Measurements from ENCODE around the gene LPIN3.

LPIN3 gene

DNA sequence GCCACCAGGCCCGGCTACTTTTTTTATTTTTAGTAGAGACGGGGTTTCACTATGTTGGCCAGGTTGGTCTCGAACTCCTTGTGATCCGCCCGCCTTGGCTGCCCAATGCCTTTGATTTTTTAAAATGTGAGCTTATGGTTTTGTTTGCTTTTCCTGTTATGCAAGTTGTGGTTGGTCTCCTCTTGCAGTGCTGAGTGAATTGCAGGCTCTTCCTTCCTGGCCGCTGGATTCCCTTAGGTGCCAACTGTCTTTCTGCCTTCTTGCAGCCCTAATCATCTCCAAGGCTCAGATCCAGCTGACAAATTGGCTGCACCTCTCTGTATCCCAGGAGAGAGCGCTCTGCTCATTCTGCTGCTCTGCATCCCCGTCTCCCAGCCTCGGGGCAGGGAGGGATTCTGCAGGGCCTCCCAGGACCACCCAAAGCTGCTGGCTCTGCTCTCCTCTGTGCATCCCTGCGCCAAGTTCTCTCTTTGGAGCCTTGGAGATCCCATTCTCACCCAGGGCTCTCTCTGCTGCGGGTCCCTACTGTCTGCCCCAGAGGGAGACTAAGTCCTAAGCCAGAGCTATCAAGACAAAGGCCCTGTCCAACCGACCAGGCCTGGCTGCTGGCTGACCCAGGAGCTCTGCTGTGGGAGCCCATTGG is 40.1 kb downstream of the LPIN3 start:
- no peak overlapping the region for H4K91ac ChIP-seq (ENCODE audit: low read depth, low read length)
- H3K27me3 ChIP-seq (ENCODE audit: insufficient read depth, low read length), result no peaks in the 10 kb centered on the region

DNA sequence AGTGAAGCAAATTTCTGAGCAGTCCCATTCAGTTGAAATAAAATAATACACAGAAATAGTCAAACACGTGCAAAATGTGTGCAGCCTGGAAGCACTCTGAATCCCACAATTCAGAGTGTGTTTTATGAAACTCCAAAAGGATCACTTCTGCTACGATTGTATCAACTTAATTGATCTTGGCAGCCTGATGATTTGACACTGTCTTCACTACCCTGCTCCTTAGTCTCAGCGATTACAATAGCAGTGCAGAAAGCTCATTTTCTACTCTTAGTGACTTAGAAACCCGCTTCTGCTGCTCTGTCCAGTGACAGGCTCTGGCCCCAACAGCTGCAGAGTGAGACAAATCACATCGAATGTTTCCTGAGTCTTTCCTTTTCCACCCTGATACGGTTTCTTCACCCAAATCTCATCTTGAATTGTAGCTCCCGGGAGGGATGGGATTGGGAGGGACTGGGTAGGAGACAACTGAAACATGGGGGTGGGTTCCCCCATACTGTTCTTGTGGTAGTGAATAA is 42.2 kb downstream of the LPIN3 start:
- no peak overlapping the region for H2BK5ac ChIP-seq (ENCODE audit: low read depth, low read length, poor library complexity)
- no CpG with 5 or more reads among the region's 7 CpGs for WGBS (ENCODE audit: extremely low coverage, insufficient coverage, insufficient read length)
- no peaks in the 10 kb centered on the region for H3K27me3 ChIP-seq (ENCODE audit: insufficient read depth, low read length)
- no peaks in the 10 kb centered on the region for H3K4me1 ChIP-seq (ENCODE audit: control insufficient read depth in 1 of 2, insufficient read depth in 2 of 2, low read length in 2 of 2)
- H3K79me1 ChIP-seq (ENCODE audit: low read length), result no peaks in the 10 kb centered on the region
- H2AK5ac ChIP-seq (ENCODE audit: low read length), result no peak overlapping the region
- H2AFZ ChIP-seq (ENCODE audit: insufficient read depth, low read length, poor library complexity), result no peak overlapping the region
- H3K4me3 ChIP-seq (ENCODE audit: low read depth, low read length), result no peak overlapping the region
- no peaks in the 10 kb centered on the region for H3K79me2 ChIP-seq (ENCODE audit: control insufficient read depth, insufficient read depth, low read length, poor library complexity)
- no peak overlapping the region for H3K23ac ChIP-seq (ENCODE audit: low read length)
- no peak overlapping the region for H3K18ac ChIP-seq (ENCODE audit: low read length)
- H2BK12ac ChIP-seq (ENCODE audit: low read length), result no peak overlapping the region
- no peak overlapping the region for H4K8ac ChIP-seq (ENCODE audit: low read depth, low read length)
- H3K36me3 ChIP-seq (ENCODE audit: control insufficient read depth in 1 of 2, insufficient read depth in 2 of 2, low read length in 2 of 2), result no peaks in the 10 kb centered on the region
- H3K9me3 ChIP-seq (ENCODE audit: insufficient read depth, low read depth, low read length), result no peaks in the 10 kb centered on the region
- no peak for DNase-seq
- no peak overlapping the region for H3K9ac ChIP-seq (ENCODE audit: low read length)
- no peak overlapping the region for H3K14ac ChIP-seq (ENCODE audit: low read length)
- H3K27ac ChIP-seq (ENCODE audit: low read depth, low read length), result no peak overlapping the region
- H4K12ac ChIP-seq (ENCODE audit: low read depth, low read length), result no peak overlapping the region
- H2BK120ac ChIP-seq (ENCODE audit: insufficient read depth, low read length, poor library complexity), result no peak overlapping the region
- H4K91ac ChIP-seq (ENCODE audit: low read depth, low read length), result no peak overlapping the region
- no peak overlapping the region for H3K4me2 ChIP-seq (ENCODE audit: low read length)
- H3K4ac ChIP-seq (ENCODE audit: low read depth, low read length), result no peak overlapping the region

More for the DNA sequence above, 40.1 kb downstream of the LPIN3 start:
- H2BK5ac ChIP-seq (ENCODE audit: low read depth, low read length, poor library complexity), result no peak overlapping the region
- H4K12ac ChIP-seq (ENCODE audit: low read depth, low read length), result no peak overlapping the region
- no peak overlapping the region for H2AK5ac ChIP-seq (ENCODE audit: low read length)
- no peak overlapping the region for H2BK120ac ChIP-seq (ENCODE audit: insufficient read depth, low read length, poor library complexity)
- WGBS (ENCODE audit: extremely low coverage, insufficient coverage, insufficient read length), result no CpG with 5 or more reads among the region's 12 CpGs
- no peak overlapping the region for H3K27ac ChIP-seq (ENCODE audit: low read depth, low read length)
- H3K9ac ChIP-seq (ENCODE audit: low read length), result no peak overlapping the region
- H2BK12ac ChIP-seq (ENCODE audit: low read length), result no peak overlapping the region
- no peaks in the 10 kb centered on the region for H3K36me3 ChIP-seq (ENCODE audit: control insufficient read depth in 1 of 2, insufficient read depth in 2 of 2, low read length in 2 of 2)
- H4K8ac ChIP-seq (ENCODE audit: low read depth, low read length), result no peak overlapping the region
- no peak overlapping the region for H3K4ac ChIP-seq (ENCODE audit: low read depth, low read length)
- peaks cover 3% of the 10 kb centered on the region in 2 experiments for H3K4me1 ChIP-seq (ENCODE audit: control insufficient read depth in 1 of 2, insufficient read depth in 2 of 2, low read length in 2 of 2)
- H3K79me2 ChIP-seq (ENCODE audit: control insufficient read depth, insufficient read depth, low read length, poor library complexity), result no peaks in the 10 kb centered on the region
- no peak overlapping the region for H3K4me2 ChIP-seq (ENCODE audit: low read length)
- no peak overlapping the region for H3K4me3 ChIP-seq (ENCODE audit: low read depth, low read length)
- H3K14ac ChIP-seq (ENCODE audit: low read length), result no peak overlapping the region
- no peak for DNase-seq
- H3K23ac ChIP-seq (ENCODE audit: low read length), result no peak overlapping the region
- no peak overlapping the region for H3K18ac ChIP-seq (ENCODE audit: low read length)
- no peak overlapping the region for H2AFZ ChIP-seq (ENCODE audit: insufficient read depth, low read length, poor library complexity)
- peaks cover 3% of the 10 kb centered on the region for H3K9me3 ChIP-seq (ENCODE audit: insufficient read depth, low read depth, low read length)
- H3K79me1 ChIP-seq (ENCODE audit: low read length), result no peaks in the 10 kb centered on the region

DNA sequence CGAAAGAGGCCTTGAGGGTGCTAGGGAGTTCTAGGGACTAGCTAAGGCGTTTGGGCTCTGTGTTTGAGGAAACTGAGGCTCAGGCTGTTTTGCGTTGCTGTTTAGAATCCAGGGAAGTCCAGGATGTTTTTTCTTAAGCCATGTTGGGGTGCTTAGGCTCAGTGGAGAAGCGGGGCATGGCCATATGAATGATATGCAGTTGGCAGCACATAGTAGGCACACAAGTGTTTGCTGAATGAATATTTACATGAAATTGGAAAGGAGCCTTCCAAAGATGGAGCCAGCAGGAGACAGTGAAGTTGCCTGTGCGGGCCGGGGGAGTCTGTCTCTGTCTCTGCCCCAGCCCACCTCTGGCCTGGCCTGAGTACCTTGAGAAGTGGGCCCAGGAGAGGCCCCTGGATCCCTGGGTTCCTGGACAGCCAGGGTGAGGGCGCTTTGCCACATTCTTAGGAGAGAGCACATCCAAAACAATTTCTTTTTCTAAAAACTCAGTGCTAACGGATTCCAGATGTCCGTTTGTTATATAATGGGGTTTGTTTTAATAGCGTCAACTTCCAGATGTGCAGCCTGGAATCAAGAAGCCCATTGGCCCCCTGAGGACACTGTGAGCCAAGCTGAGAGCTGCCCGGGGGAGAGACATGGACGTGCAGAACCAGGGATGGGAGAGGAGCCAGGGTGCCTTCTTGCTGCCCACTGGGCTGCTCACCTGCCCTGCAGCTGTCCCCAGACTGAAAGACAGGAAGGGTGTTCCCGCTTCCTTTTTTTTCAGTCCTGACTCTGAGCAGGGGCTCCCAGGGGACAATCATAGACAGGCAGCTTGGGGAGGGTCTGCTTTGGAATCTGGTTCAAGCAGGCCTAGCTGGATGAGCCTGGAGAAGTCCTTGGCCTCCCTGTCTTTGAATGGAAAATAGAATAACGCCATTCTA is 46.1 kb downstream of the LPIN3 start:
- Histone ChIP-seq H3K4ac (ENCODE audit: low read depth, low read length) (no peak overlapping the region), H3K79me1 (ENCODE audit: low read length) (no peaks in the 10 kb centered on the region), H3K9me3 (ENCODE audit: insufficient read depth, low read depth, low read length) (no peaks in the 10 kb centered on the region), H4K91ac (ENCODE audit: low read depth, low read length) (no peak overlapping the region), H3K4me2 (ENCODE audit: low read length) (no peak overlapping the region), H3K18ac (ENCODE audit: low read length) (no peak overlapping the region), H2BK12ac (ENCODE audit: low read length) (no peak overlapping the region), H3K4me3 (ENCODE audit: low read depth, low read length) (no peak overlapping the region), H3K36me3 (ENCODE audit: control insufficient read depth in 1 of 2, insufficient read depth in 2 of 2, low read length in 2 of 2) (no peaks in the 10 kb centered on the region), H3K4me1 (ENCODE audit: control insufficient read depth in 1 of 2, insufficient read depth in 2 of 2, low read length in 2 of 2) (no peaks in the 10 kb centered on the region), H3K23ac (ENCODE audit: low read length) (no peak overlapping the region), H3K9ac (ENCODE audit: low read length) (no peak overlapping the region), H3K79me2 (ENCODE audit: control insufficient read depth, insufficient read depth, low read length, poor library complexity) (no peaks in the 10 kb centered on the region), H2BK5ac (ENCODE audit: low read depth, low read length, poor library complexity) (no peak overlapping the region), H3K14ac (ENCODE audit: low read length) (no peak overlapping the region), H2BK120ac (ENCODE audit: insufficient read depth, low read length, poor library complexity) (no peak overlapping the region), H2AFZ (ENCODE audit: insufficient read depth, low read length, poor library complexity) (no peak overlapping the region), H3K27me3 (ENCODE audit: insufficient read depth, low read length) (no peaks in the 10 kb centered on the region), H3K27ac (ENCODE audit: low read depth, low read length) (no peak overlapping the region), H2AK5ac (ENCODE audit: low read length) (no peak overlapping the region), H4K12ac (ENCODE audit: low read depth, low read length) (no peak overlapping the region), H4K8ac (ENCODE audit: low read depth, low read length) (no peak overlapping the region)
- DNase-seq, result no peak
- no CpG with 5 or more reads among the region's 14 CpGs for WGBS (ENCODE audit: extremely low coverage, insufficient coverage, insufficient read length)

DNA sequence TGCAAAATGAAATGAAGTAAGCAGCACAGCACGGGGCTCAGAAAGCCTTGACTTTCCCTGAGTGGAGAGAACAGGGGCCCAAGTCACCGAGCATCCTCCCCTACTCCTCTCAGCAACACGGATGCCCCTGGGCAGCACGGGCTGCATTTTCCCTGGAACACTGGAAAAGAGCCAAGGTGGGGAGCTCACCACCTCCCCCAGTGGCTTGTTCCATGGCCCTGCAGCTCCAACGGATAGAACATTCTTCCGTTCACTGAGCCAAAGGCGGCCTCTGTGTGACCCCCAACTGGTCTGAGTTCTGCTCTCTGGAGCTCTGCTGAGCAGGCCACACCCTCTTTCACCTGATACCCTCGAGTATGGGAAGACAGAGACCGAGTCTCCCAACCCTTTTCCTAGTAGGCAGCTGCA is 46.8 kb downstream of the LPIN3 start:
- H2BK120ac ChIP-seq (ENCODE audit: insufficient read depth, low read length, poor library complexity), result no peak overlapping the region
- no peak overlapping the region for H2AK5ac ChIP-seq (ENCODE audit: low read length)
- no peak overlapping the region for H2BK5ac ChIP-seq (ENCODE audit: low read depth, low read length, poor library complexity)
- no peak overlapping the region for H4K8ac ChIP-seq (ENCODE audit: low read depth, low read length)
- peaks cover 5% of the 10 kb centered on the region for H3K79me1 ChIP-seq (ENCODE audit: low read length)
- no peak overlapping the region for H4K12ac ChIP-seq (ENCODE audit: low read depth, low read length)
- no peak overlapping the region for H2BK12ac ChIP-seq (ENCODE audit: low read length)
- no CpG with 5 or more reads among the region's 9 CpGs for WGBS (ENCODE audit: extremely low coverage, insufficient coverage, insufficient read length)
- no peaks in the 10 kb centered on the region for H3K9me3 ChIP-seq (ENCODE audit: insufficient read depth, low read depth, low read length)
- H4K91ac ChIP-seq (ENCODE audit: low read depth, low read length), result no peak overlapping the region
- H3K9ac ChIP-seq (ENCODE audit: low read length), result no peak overlapping the region
- H2AFZ ChIP-seq (ENCODE audit: insufficient read depth, low read length, poor library complexity), result no peak overlapping the region
- H3K23ac ChIP-seq (ENCODE audit: low read length), result no peak overlapping the region
- no peak overlapping the region for H3K27ac ChIP-seq (ENCODE audit: low read depth, low read length)
- DNase-seq, result no peak
- H3K27me3 ChIP-seq (ENCODE audit: insufficient read depth, low read length), result no peaks in the 10 kb centered on the region
- H3K14ac ChIP-seq (ENCODE audit: low read length), result no peak overlapping the region
- no peak overlapping the region for H3K4me2 ChIP-seq (ENCODE audit: low read length)
- peaks cover 5% of the 10 kb centered on the region in 2 experiments for H3K4me1 ChIP-seq (ENCODE audit: control insufficient read depth in 1 of 2, insufficient read depth in 2 of 2, low read length in 2 of 2)
- no peak overlapping the region for H3K4ac ChIP-seq (ENCODE audit: low read depth, low read length)
- H3K36me3 ChIP-seq (ENCODE audit: control insufficient read depth in 1 of 2, insufficient read depth in 2 of 2, low read length in 2 of 2), result no peaks in the 10 kb centered on the region
- no peaks in the 10 kb centered on the region for H3K79me2 ChIP-seq (ENCODE audit: control insufficient read depth, insufficient read depth, low read length, poor library complexity)
- H3K4me3 ChIP-seq (ENCODE audit: low read depth, low read length), result no peak overlapping the region
- no peak overlapping the region for H3K18ac ChIP-seq (ENCODE audit: low read length)

Data from trophoblast cell (in vitro differentiated cells and primary cell).